MM.1S (cell line): ENCODE measurements around the gene KCNN1.
"Not testable (repeated sequence)": the region's sequence is repeated elsewhere in the genome, so short reads cannot be mapped to it uniquely, and the experiment has no call there.

Experiments used
- DNase-seq: peaks from one replicate; pipeline ENCODE4 v3.0.0-alpha.2; 2015
- H2AFZ ChIP-seq: fragments of 300-600 bp; sonication (generic); 2 replicates; pipeline ENCODE4 v1.6.0; 2016; ENCODE audit warnings: antibody characterized with exemption, low read length
- H3F3A ChIP-seq: fragments of 300-600 bp; sonication (generic); 2 replicates; pipeline ENCODE4 v1.6.1; 2016; ENCODE audit warnings: mild to moderate bottlenecking, antibody characterized with exemption, low read length, moderate library complexity, mixed read lengths; ENCODE audit not compliant: insufficient read depth
- H3K27ac ChIP-seq: fragments of 300-600 bp; sonication (generic); 2 replicates; pipeline ENCODE4 v1.5.1; 2016; ENCODE audit warnings: mild to moderate bottlenecking, low read length
- H3K27me3 ChIP-seq: fragments of 300-600 bp; sonication (generic); replicated peaks from 2 replicates; pipeline ENCODE4 v1.6.0; 2016; ENCODE audit warnings: low read length; ENCODE audit not compliant: insufficient read depth
- H3K36me3 ChIP-seq: fragments of 300-600 bp; sonication (generic); replicated peaks from 2 replicates; pipeline ENCODE4 v1.6.1; 2016; ENCODE audit warnings: mild to moderate bottlenecking, low read length, mixed read lengths; ENCODE audit not compliant: insufficient read depth
- H3K4me1 ChIP-seq: fragments of 300-600 bp; sonication (generic); 2 replicates; pipeline ENCODE4 v1.6.1; 2016; ENCODE audit warnings: low read length, mixed read lengths
- H3K4me2 ChIP-seq: fragments of 300-600 bp; sonication (generic); 2 replicates; pipeline ENCODE4 v1.6.0; 2016; ENCODE audit warnings: low read depth, low read length
- H3K4me3 ChIP-seq: fragments of 300-600 bp; sonication (generic); 2 replicates; pipeline ENCODE4 v1.5.1; 2016; ENCODE audit warnings: low read length, mixed read lengths
- H3K79me2 ChIP-seq: fragments of 300-600 bp; sonication (generic); 2 replicates; pipeline ENCODE4 v1.6.1; 2016; ENCODE audit warnings: mixed run types, low read length, mixed read lengths
- H3K9ac ChIP-seq: fragments of 300-600 bp; sonication (generic); 2 replicates; pipeline ENCODE4 v1.6.1; 2016; ENCODE audit warnings: low read length, mixed read lengths
- H3K9me2 ChIP-seq: fragments of 300-600 bp; sonication (generic); replicated peaks from 2 replicates; pipeline ENCODE4 v1.6.1; 2016; ENCODE audit warnings: mild to moderate bottlenecking, low read length, mixed read lengths; ENCODE audit not compliant: insufficient read depth
- H3K9me3 ChIP-seq: fragments of 300-600 bp; sonication (generic); replicated peaks from 2 replicates; pipeline ENCODE4 v1.6.1; 2016; ENCODE audit warnings: mild to moderate bottlenecking, low read length, mixed read lengths; ENCODE audit not compliant: insufficient read depth
- H4K20me1 ChIP-seq: fragments of 300-600 bp; sonication (generic); 2 replicates; pipeline ENCODE4 v1.6.1; 2016; ENCODE audit warnings: mild to moderate bottlenecking, low read length, moderate library complexity, mixed read lengths; ENCODE audit not compliant: insufficient read depth
- CTCF ChIP-seq: fragments of 300-600 bp; sonication (generic); IDR thresholded peaks from 2 replicates; pipeline ENCODE4 v1.5.1; 2016; ENCODE audit warnings: antibody characterized with exemption, low read length, mixed read lengths
- EZH2 ChIP-seq: fragments of 300-600 bp; sonication (generic); optimal IDR thresholded peaks from 2 replicates; pipeline ENCODE3; 2017; ENCODE audit warnings: low read depth, mild to moderate bottlenecking, antibody characterized with exemption, low read length, mixed read lengths
- EZH2phosphoT487 ChIP-seq: fragments of 300-600 bp; sonication (generic); IDR thresholded peaks from 2 replicates; pipeline ENCODE4 v1.6.1; 2018; ENCODE audit warnings: antibody characterized with exemption, low read length

The KCNN1 gene

DNA sequence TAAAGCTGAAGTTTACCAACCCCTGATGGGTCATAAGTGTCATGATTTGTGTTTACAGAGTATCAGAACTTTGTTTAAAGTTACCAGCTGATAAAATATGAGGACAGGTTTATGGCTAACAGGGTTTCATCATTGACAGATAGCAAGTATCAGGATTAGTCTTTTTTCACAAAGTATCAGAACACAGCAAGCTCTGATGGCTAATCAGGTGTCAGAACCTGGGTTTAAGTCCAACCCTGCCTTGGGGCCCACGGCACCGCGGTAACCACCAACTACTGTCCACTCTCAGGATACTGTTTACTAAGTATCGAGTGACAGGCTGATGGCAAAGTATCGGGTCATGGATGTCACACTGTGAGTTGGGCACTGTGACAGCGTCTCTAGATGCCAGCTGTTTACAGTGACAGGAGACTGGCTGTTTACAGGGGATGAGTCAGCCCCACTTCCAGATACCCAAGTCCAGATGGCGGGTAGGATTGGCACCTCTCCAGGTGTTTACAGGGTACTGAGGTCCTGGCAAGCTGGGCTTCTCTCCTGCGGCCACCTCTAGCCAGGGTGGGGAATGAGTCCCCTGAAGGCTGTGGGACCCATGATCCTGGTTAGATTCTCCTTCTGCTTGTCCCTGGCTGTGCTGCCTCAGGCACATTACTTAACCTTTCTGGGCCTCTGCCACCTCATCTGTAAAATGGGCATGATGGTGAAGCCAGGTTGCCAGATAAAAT, 62.9 kb downstream of the KCNN1 start:
- no peak overlapping the region for H3K9ac ChIP-seq
- no peak overlapping the region for H3K27ac ChIP-seq
- H3K4me3 ChIP-seq: no peak overlapping the region
- no peaks in the 10 kb centered on the region for H3K9me3 ChIP-seq
- no peaks in the 10 kb centered on the region for H3K4me1 ChIP-seq
- H3K79me2 ChIP-seq: no peaks in the 10 kb centered on the region
- H2AFZ ChIP-seq: no peak overlapping the region
- TF ChIP-seq EZH2phosphoT487 (no peak), EZH2 (no peak), CTCF (no peak)
- peaks cover 69% of the 10 kb centered on the region for H3K27me3 ChIP-seq
- no peaks in the 10 kb centered on the region for H3F3A ChIP-seq
- no peak for DNase-seq
- H3K4me2 ChIP-seq: no peak overlapping the region
- no peaks in the 10 kb centered on the region for H4K20me1 ChIP-seq
- no peaks in the 10 kb centered on the region for H3K36me3 ChIP-seq
- no peaks in the 10 kb centered on the region for H3K9me2 ChIP-seq

DNA sequence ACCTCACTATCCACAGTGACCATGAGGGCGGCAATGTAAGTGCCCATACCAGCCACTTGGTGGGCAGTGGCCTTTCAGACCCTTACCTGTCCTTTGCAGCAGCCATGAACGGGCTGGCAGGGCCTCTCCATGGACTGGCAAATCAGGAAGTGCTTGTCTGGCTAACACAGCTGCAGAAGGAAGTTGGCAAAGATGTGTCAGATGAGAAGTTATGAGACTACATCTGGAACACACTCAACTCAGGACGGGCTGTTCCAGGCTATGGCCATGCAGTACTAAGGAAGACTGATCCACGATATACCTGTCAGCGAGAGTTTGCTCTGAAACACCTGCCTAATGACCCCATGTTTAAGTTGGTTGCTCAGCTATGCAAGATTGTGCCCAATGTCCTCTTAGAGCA, 64.5 kb downstream of the KCNN1 start:
- H3K9ac ChIP-seq, DNase-seq, H3K4me3 ChIP-seq, H3K36me3 ChIP-seq, H3K4me1 ChIP-seq, H4K20me1 ChIP-seq, H2AFZ ChIP-seq, H3K27ac ChIP-seq, H3K9me3 ChIP-seq, H3F3A ChIP-seq, H3K79me2 ChIP-seq, H3K4me2 ChIP-seq, H3K9me2 ChIP-seq: not testable (repeated sequence)
- H3K27me3 ChIP-seq: peaks cover 76% of the 10 kb centered on the region

DNA sequence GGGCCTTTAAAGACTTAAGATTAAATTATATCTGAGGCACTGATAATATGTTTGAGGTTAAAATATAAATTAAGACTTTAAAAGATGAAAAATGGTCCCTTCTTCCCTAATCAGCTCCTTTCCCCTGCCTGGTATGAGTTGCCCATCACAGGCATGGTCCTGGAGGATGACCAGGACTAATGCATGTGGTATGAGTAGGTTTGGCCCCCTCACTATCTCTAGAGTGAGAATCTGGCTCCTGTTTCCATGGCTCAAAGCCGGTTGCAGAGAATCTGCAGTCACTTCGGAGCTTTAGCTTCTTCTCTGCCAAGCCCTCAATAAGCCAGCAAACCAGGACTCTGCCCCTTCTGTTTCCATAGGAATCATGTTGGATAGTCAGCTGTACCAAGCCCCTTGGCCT, 65.2 kb downstream of the KCNN1 start:
- H3K9ac ChIP-seq, H3K36me3 ChIP-seq, H3K9me2 ChIP-seq, DNase-seq, H3K4me1 ChIP-seq, H3K9me3 ChIP-seq, H3K4me2 ChIP-seq, H3F3A ChIP-seq, H3K79me2 ChIP-seq, H2AFZ ChIP-seq, H3K4me3 ChIP-seq, H3K27ac ChIP-seq, H4K20me1 ChIP-seq: not testable (repeated sequence)
- peaks cover 73% of the 10 kb centered on the region for H3K27me3 ChIP-seq

- H3K36me3 ChIP-seq: no peaks in the 10 kb centered on the region
- peaks cover 83% of the 10 kb centered on the region for H3K27me3 ChIP-seq
- no peak overlapping the region for H3K27ac ChIP-seq
- peaks cover 11% of the 10 kb centered on the region for H3K4me1 ChIP-seq
- H3K4me2 ChIP-seq: no peak overlapping the region
- H3K9me2 ChIP-seq: no peaks in the 10 kb centered on the region
- no peaks in the 10 kb centered on the region for H3K79me2 ChIP-seq
- DNase-seq: no peak
- H3K9me3 ChIP-seq: no peaks in the 10 kb centered on the region
- no peak overlapping the region for H3K9ac ChIP-seq
- no peaks in the 10 kb centered on the region for H3F3A ChIP-seq
- H2AFZ ChIP-seq: no peak overlapping the region
- no peaks in the 10 kb centered on the region for H4K20me1 ChIP-seq
- TF ChIP-seq EZH2phosphoT487: no peak
- no peak for TF ChIP-seq EZH2
- TF ChIP-seq CTCF: no peak
- H3K4me3 ChIP-seq: no peak overlapping the region
These were observed 74.1 kb downstream of the KCNN1 start for GRCh38 chr19:18041054-18041453.
